NCI-H446 (cell line): Measurements from ENCODE around the gene NUF2.
"Not testable (repeated sequence)": the region's sequence is repeated elsewhere in the genome, so short reads cannot be mapped to it uniquely, and the experiment has no call there.

ENCODE experiments used
- DNase-seq, 2 experiments: peaks; one replicate each; lab custom pipeline; 2025; lab: John Stamatoyannopoulos, UW

Gene NUF2

GRCh38 chr1:163335216-163335615 lies 13.5 kb downstream of the NUF2 start:
- DNase-seq: no peak

GRCh38 chr1:163337631-163338030 lies 15.9 kb downstream of the NUF2 start:
- no peak for DNase-seq

GRCh38 chr1:163346326-163346870 lies 24.6 kb downstream of the NUF2 start:
- DNase-seq: no peak

GRCh38 chr1:163347106-163347505 lies 25.4 kb downstream of the NUF2 start:
- DNase-seq: no peak

GRCh38 chr1:163351912-163352311 lies 30.2 kb downstream of the NUF2 start:
- DNase-seq: no peak

GRCh38 chr1:163357378-163357777 lies 35.6 kb downstream of the NUF2 start:
- DNase-seq: no peak

GRCh38 chr1:163358172-163358571 lies 36.4 kb downstream of the NUF2 start:
- not testable (repeated sequence) for DNase-seq

- DNase-seq: peak; percentile 22 to 59
Measured at GRCh38 chr1:163361123-163361934, 39.6 kb downstream of the NUF2 start.

- DNase-seq: no peak
Measured at GRCh38 chr1:163365186-163365585, 43.4 kb downstream of the NUF2 start.

- no peak for DNase-seq
Measured at GRCh38 chr1:163366555-163366954, 44.8 kb downstream of the NUF2 start.

GRCh38 chr1:163367721-163368120 lies 46.0 kb downstream of the NUF2 start:
- no peak for DNase-seq

- no peak for DNase-seq
Measured at GRCh38 chr1:163372576-163372975, 50.8 kb downstream of the NUF2 start.

GRCh38 chr1:163378554-163378953 lies 56.8 kb downstream of the NUF2 start:
- DNase-seq: no peak

GRCh38 chr1:163379801-163380200 lies 58.0 kb downstream of the NUF2 start:
- no peak for DNase-seq

GRCh38 chr1:163381487-163382184 lies 59.9 kb downstream of the NUF2 start:
- no peak for DNase-seq

- DNase-seq: no peak
Measured at GRCh38 chr1:163382395-163382794, 60.6 kb downstream of the NUF2 start.

- no peak for DNase-seq
Measured at GRCh38 chr1:163387146-163387545, 65.4 kb downstream of the NUF2 start.

GRCh38 chr1:163388970-163389369 lies 67.2 kb downstream of the NUF2 start:
- no peak for DNase-seq

GRCh38 chr1:163395790-163396189 lies 74.0 kb downstream of the NUF2 start:
- peak in 1 of 2 experiments; percentile 55 for DNase-seq

GRCh38 chr1:163397451-163398200 lies 75.9 kb downstream of the NUF2 start:
- no peak for DNase-seq

- no peak for DNase-seq
Measured at GRCh38 chr1:163399001-163399400, 77.2 kb downstream of the NUF2 start.

GRCh38 chr1:163399976-163400601 lies 78.3 kb downstream of the NUF2 start:
- peak; percentile 56 to 80 for DNase-seq
